GM18508 (cell line): ENCODE measurements around the gene IL18BP.

ENCODE experiments used
- ATAC-seq: cut with Tn5 transposase; IDR thresholded peaks from one replicate; pipeline ENCODE4 v1.9.1; 2021; ENCODE audit warnings: moderate number of reproducible peaks; ENCODE audit not compliant: insufficient read depth, unreplicated experiment

The IL18BP gene

DNA sequence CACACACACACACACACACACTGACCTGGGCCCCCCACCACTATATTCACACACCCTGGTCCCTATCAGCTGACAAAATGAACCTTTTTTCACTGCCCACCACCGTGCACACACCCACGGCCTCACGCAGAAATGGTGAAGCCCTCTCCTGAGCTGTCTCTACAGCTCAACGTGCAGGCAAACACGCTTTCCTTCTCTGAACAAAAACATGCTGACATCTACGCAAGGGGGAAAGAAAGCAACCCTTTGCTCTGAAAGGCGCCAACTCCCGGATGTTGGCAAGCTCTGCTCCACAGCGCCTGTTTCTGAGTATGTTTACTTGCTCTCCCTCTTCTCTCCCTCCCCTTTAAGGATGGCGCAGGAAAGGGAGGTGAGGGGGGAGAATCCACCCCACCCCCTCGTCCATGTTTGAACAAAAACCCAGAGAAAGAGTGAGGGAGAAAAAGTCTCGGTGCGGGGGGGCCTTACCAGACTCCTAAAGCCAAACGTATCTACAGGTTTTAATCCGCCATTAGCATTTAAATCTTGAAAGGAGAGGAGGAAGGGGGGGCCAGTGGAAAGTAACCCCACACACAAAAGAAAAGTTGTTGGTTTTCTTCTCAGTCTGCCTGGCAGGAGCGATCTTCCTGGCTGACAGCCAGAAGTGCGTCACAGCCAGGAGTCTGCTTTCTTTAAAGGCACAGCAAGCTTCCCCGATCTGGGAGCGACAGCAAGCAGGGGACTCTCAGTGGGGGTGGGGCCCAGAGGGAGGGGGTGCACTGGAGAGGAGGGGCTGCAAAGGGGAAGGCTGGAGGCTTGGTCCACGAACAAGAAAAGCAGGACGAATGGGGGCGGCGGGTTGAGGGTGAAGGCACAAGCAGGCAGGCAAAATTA lies 42.0 kb downstream of the IL18BP start:
- no peak for ATAC-seq

DNA sequence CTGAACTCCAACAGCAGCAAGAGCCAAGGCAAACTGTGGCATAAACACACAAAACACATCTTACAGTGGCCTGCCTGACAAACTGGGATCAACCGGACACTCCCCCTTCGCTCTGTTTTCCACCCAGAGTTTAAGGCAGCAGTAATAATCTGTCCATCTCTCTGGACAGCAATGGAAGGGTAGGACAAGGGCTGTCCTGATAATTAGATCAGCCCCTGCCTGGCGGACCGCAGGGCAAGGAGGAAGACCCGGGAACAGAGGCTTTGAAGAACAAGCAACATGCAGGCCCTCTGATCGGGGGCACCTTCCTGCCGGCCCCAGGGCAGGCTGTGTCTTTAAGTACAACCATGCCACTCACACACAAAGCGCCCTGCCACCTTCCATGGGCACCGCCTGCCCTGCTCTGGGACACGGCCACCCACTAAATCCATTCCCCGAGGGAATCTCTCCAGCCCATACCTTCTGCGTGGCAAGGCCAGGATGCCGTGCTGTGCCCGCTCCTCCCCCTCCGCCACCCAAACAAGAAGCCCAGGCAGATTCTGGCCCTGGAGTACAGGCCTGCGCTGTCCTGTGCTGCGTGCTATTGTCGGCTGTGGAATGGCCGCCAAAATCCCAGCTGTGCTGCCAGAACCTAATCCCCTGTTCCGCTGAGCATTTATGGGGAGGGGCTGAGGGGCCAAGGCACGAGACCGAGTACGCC lies 42.8 kb downstream of the IL18BP start:
- no peak for ATAC-seq

DNA sequence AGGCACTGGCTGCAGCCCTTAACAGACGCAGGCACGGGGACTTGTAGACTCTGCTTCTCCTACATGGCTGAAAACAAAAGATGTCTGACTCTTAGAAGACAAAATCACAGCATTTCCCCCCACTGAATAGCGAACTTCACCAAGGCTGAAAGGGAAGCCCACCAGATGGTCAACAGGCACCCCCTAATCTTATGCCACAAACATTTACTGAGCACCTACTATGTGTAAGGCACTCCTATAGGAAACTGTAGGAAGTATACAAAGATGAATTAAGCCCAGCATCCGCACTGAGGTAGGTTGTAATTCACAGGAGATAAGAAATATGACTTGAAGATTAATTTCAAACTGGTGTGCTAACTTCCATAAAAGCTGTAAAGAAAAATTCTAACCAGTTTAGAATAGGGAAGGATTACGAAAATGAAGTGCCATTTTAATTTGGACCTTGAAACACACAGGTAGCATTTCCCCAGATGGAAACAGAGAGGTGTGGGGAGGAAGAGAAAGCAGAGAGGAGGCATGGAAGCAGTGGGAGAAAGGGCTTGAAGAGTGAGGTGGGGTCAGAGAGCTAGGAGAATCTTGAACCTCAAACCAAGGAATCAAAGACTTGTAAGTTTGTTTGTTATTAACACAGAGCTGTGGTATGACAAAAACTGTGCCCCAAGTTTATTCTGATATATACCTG lies 43.5 kb downstream of the IL18BP start:
- ATAC-seq = no peak

DNA sequence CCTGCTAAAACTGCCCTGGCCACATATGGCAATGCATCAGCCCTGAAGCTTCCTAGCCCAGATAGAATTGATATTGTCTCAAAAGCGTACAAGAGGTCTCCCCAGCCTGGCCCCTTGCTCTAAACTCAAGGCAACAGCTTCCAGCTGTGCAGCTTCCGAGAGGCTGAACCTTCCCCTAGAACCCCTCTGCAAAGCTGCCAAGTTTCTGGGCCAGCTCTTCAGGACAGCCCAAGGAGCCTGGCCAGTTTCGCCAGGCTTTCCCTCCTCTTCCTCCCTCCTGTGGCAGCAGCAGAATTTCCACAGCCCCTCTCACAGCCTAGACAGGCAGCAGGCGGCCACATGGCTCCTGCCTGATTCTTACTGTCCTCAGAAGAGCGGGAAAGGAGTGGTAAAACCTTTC lies 47.1 kb downstream of the IL18BP start:
- ATAC-seq = no peak

DNA sequence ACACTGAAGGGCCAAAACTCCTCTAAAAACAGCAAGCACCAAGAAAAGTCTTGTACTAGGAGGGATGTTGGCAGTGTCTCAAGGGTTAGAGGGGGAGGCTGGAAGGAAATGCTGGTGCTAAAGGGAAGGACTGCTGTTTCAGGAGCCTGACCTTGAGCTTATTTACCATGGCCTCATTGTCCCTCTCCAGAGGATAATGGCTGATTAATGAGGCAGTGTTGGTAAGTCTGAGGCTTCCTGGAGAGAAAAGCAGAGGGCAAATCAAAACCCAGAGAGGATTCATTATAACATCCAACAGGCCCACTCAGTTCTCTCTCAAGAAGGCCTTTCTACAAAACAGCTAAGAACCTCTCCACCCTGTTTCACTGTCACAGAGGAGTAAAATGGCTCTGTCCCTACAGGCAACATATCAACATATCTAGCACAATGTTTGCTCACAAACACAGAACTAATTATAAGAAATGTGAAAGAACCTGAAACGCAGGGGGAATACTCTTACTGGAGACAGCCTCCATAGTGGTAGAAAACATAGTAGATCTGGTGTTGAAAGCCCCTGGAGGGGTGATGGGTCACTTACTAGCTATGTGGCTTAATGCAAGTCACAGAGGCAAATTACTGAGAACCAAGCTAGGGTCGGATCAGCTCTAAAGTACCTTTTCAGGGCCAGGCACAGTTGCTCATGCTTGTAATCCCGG lies 50.2 kb downstream of the IL18BP start:
- no peak for ATAC-seq
